Cardiac atrium fibroblast (primary cell): ENCODE measurements around the gene KDM3A. TPM values are rescaled to one million over a fixed set of nuclear protein-coding genes. Genes with fewer than 3 reads are reported as not detected.

ENCODE experiments used
- total RNA-seq: library from RNA; depleted of rRNA; stranded (reverse); fragments of >200 nt; gene quantifications from 2 replicates; pipeline ENCODE4 v1.2.3, GENCODE V29; 2015

Gene KDM3A
- total RNA-seq, result 20.9 and 31.3 TPM in 2 replicates

GRCh38 chr2:86440631-86441391 is at the start of gene KDM3A:
Gene KDM3A (plus strand): TSS chr2:86441371. CDS start chr2:86442048, 677 bp downstream.

Other genes with a start within 250 kb of the KDM3A start
- gene IMMT, start 245.9 kb upstream of the KDM3A start, total RNA-seq, result 57.2 and 66.8 TPM in 2 replicates
- gene MRPL35, start 241.9 kb upstream of the KDM3A start, total RNA-seq, result 6.9 and 32.9 TPM in 2 replicates
- not detected in 2 replicates for gene REEP1, start 103.7 kb upstream of the KDM3A start, total RNA-seq
- 54.7 and 56.7 TPM in 2 replicates for gene CHMP3, start 122.1 kb downstream of the KDM3A start, total RNA-seq
- 16.1 and 17.0 TPM in 2 replicates for gene RNF103, start 182.5 kb downstream of the KDM3A start, total RNA-seq